Right kidney (tissue), 1 donor: ENCODE results near the gene SLC12A3.

Source experiments
- DNase-seq: peaks from one replicate; pipeline ENCODE4 v3.0.0-alpha.2; 2016

The SLC12A3 gene

DNA sequence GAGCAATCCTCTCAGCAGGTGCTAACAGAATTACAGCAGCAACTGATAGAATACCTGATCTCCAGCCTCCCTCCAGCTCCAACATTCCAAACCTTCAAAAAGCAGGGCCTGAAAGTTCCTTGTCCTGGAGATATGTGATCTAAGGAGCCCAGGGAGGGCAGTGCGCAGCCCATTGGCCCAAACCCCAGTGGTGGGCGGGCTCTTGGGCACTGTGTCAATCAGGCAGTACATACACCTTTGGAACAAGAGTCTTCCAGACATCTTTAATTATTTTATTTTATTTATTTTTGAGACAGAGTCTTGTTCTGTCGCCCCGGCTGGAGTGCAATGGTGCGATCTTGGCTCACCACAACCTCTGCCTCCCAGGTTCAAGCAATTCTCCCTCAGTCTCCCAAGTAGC is 24.2 kb downstream of the SLC12A3 start:
- no peak for DNase-seq

DNA sequence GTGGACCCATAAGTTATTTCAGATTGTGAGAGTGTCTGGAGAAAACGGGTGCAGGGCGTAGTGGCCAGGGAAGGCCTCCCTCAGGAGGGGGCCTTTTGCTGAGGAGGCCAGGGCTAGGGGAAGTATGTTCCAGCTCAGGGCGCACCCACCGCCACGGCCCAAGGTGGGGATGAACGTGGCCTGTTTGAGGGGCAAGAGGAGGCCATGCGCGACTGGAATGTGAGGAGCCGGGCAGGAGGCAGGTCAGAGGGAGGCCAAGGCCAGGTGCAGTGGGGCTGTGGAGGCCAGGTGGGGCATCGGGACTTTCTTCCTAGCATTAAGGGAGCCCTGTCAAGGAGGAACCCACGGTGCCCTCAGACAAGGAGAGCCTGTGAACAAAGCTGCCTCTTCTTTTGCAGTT is 26.7 kb downstream of the SLC12A3 start:
- DNase-seq, result no peak

DNA sequence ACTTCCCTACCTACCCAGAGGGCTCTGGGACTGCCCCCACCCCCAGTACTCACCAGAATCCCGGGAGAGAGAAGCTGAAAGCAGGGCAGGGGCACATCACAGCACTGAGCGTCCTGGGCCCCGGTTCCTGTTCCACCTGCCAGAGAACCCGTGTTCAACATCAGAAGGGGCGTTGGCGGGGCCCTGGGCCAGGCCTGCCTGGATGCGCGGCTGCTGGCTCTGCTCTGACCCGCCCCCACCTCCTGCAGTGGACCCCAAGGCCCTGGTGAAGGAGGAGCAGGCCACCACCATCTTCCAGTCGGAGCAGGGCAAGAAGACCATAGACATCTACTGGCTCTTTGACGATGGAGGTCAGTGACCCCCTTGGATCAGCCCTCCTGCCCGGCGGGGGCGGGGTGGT is 27.7 kb downstream of the SLC12A3 start:
- no peak for DNase-seq

DNA sequence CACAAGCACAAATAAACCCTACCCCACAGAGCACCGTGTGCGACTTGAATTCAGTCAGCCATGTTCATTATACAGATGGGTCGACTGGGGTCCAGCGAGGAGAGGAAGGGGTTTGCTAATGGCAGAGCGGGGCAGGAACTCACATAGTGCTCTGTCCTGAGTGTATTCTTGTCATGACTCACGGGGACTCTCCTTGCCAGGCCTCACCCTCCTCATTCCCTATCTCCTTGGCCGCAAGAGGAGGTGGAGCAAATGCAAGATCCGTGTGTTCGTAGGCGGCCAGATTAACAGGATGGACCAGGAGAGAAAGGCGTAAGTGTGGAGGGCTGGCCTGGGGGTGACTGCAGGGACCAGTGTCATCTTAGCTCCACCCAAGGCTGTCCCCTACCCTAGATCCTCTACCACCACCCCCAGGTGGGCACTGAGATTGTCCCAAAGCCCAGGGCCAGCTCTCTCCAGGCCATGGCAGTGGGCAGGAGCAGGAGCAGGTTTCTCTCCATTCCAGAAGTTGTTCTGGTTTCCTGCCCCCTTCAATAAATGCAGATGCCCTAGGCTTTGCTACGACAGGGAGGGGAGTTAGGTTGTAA is 29.4 kb downstream of the SLC12A3 start:
- DNase-seq, result no peak

DNA sequence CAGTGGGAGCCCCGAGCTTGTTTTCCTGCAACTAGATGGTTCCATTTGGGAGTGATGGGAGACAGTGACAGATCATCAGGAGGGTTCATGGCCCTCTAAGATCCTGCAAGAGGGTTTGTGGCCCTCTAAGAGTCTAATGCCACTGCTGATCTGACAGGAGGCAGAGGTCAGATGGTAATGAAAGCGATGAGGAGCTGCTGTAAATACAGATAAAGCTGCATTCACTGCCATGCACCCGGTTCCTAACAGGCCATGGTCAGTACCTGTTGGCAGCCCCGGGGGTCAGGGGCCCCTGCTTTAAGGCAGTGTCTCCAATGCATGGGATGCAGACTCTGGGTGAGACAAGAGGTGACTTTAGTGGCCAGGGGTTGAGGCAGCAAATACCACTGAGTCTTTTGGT is 30.8 kb downstream of the SLC12A3 start:
- DNase-seq, result no peak

DNA sequence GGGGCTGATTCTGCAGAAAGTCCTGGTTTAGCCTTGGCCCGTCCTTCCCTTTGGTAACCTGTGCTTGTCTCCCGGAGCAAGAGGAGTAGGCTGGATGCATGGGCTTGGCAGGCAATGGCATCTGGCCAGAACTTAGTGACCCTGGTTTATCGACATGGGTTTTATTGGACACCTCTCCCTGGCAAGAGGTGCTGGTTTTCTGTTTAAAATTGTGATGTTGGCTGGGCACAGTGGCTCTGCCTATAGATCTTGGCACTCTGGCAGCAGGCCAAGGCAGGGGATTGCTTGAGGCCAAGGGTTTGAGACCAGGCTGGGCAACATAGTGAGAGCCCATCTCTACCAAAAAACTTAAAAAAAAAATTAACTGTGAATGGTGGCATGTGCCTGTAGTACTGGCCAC is 31.2 kb downstream of the SLC12A3 start:
- no peak for DNase-seq

DNA sequence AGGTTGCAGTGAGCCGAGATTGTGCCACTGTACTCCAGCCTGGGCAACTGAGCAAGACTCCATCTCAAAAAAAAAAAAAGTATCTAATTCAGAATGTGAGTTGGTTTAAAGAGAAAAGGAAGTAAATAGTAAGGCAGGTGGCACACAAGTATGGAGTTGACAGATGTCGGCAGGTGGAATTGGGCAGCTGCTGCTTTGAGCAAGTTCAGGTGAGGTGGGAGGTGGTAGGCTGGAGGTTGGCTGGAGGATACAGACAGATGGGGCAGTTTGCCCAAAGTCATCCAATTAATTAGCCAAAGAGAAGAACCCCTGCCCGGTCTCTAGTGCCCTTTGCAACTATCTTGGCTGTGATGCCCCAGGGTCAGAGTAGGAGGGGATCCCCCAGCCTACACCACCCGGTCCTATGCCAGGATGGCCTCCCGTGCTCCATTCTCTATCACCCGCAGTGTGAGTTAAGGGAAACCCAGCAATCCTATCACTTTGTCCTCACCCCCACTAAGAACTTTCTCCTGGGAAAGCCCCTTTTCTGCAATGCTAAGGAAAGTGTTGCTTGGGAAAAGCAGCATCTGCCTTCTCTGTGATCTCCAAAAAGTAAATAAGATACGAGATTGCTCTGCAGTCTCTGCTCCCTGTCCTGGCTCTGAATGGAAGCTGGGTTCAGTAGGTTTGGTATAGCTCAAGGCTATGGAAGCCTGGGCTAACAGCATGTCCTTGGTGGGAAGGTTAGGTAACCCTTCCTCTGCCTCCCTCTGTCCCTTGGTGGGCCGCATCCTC is 32.2 kb downstream of the SLC12A3 start:
- no peak for DNase-seq

DNA sequence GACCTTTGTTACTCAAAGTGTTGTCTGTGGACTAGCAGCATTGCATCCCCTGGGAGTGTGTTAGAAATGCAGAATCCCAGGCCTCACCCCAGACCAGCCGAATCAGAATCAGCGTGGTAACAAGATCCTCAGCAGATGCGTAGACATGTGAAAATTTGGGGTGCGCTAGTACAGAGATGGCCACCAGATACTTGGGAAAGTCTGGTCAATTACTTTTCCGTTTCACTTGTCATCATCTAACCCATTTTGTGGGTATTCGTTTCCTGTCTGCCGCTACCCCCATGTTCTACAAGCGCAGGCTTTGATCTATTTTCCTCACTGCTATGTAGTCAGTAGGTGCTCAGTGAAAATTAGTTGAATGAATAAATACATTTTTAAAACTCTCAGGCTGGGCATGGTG is 33.8 kb downstream of the SLC12A3 start:
- no peak for DNase-seq

DNA sequence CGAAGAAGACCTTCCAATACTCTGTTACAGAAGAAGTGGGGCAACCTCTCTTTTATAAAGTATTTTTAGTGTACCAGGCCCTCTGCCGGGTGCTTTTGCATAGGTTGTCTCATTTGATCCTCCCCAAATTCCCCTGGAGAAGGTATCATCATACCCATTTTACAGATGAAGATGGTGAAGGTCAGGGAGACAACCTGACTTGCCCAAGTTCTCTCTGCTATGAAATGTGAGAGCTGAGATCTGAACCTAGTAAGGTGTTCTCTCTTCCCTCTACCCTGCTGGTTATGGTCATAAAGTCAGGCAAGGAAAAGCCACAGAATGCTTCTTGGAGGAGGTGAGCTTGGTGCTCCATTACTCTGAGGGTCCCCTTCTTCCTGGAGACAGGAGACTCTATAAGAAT is 38.9 kb downstream of the SLC12A3 start:
- no peak for DNase-seq

DNA sequence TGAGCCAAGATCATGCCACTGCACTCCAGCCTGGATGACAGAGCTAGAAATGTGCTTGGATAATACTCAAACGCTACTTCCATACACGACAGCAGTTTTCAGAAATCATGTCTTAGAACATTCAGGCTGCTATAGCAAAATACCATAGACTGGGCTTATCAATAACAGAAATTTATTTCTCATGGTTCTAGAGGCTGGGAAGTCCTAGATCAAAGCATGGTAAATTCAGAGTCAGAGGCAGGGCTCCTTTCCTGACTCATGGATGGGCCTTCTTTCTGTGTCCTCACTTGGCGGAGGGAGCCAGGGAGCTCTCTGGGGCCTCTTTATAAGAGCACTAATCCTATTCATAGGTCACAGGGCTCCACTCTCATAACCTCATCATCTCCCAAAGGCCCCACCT is 42.4 kb downstream of the SLC12A3 start:
- no peak for DNase-seq

DNA sequence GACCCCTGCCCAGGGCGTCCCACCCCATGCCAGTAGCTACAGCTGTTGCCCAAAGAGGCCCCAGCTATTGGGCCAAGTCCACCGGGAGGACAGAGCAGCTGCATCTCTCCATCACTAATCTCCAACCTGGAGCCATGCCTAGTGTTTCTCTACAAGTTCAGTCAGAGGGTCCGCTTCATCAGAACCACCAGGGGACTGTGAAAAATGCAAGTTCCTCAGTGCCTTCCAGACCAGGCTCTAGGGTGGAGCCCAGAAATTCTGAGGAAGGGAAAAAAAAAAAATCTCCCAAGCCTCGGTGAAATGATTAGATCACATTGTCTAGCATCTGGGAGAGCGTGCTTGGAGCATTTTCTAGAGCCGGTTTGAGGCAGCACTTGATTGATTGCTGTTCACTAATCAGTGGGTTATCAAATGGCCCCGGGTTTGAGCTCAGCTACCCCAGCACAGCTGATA is 44.5 kb downstream of the SLC12A3 start:
- no peak for DNase-seq

DNA sequence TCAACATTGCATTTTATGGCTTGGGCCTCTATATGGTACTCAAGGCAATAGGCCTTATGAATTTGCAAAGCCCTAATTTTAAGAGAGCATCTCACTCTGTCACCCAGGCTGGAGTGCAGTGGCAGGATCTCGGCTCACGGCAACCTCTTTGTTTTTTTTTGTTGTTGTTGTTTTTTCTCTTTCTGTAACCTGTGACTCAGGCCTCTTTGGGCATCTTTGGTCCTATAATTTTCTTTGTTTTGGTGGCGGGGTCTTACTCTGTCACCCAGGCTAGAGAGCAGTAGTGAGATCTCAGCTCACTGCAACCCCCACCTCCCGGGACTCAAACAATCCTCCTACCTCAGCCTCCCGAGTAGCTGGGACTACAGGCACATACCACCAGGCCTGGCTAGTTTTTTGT is 45.1 kb downstream of the SLC12A3 start:
- DNase-seq, result no peak

DNA sequence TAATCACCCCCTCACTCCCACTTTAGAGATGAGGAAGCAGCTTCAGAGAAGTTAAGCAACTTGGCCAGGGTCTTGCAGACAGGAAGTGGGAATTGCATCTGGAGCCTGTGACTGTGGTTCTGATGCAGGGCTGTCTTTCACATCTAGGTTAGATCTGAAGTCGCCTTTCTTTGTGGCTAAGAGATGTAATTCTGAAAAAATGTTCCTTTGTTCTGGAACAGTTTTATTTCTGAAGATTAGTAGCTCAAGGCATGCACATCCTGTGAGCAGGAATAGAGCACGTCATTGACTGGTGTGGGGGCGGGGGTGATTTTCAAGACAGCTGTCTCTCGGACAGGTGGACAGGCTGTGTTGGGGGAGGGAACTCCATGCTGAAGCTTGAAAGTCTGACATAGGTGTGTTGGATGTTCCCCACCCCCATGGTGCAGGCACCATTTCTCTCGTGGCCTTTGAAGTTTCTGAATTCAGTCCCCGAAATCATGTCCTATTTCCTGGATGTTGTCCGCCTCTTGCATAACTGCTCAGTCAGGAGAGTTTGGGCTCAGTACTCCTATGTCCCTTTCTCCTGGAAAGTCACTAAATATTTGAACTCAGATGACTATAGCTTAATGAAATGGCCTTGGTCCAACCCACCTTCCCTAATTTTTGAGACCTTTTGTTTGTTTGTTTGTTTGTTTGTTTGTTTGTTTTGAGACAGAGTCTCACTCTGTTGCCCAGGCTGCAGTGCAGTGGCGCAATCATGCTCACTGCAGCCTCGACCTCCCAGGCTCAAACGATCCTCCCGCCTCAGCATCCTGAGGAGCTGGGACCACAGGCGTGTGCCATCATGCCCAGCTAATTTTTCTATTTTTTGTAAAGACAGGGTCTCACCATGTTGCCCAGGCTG is 45.9 kb downstream of the SLC12A3 start:
- no peak for DNase-seq

DNA sequence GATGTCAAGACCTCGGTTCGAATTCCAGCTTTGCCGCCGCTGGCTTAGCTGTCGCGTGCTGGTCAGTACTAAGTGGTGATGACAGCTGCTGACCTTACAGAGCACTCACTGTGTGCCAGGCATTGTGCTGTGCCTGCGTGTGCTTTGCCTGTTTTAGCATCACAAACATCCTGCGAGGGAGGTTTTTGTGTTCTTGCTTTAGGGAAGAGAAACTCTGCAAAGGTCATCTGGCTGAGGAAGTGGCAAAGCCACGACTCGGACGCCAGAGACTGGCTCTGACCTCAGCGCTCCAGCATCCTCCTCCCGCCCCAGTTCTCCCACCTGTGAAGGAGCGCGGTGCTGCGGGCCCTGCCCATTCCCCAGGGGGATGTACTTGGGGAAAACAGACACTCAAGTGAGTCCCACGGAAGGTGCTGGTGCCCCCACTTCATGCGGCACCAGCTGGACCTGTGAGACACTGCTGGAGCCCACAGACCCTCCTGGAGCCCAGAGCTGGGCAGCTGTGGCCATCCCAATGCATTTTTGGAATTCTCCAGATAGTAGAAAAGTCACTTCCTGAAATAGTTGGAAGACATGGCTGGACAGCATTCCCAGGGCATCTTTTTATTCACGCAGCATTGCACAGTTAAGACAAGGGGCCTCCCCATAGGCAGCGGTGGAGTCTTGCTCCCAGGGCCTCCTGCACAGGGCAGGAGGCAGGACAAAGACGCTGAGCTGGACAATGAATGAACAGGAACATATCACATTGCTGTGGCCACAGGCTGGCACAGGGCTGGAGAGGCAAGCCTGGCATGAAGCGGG is 47.0 kb downstream of the SLC12A3 start:
- no peak for DNase-seq

DNA sequence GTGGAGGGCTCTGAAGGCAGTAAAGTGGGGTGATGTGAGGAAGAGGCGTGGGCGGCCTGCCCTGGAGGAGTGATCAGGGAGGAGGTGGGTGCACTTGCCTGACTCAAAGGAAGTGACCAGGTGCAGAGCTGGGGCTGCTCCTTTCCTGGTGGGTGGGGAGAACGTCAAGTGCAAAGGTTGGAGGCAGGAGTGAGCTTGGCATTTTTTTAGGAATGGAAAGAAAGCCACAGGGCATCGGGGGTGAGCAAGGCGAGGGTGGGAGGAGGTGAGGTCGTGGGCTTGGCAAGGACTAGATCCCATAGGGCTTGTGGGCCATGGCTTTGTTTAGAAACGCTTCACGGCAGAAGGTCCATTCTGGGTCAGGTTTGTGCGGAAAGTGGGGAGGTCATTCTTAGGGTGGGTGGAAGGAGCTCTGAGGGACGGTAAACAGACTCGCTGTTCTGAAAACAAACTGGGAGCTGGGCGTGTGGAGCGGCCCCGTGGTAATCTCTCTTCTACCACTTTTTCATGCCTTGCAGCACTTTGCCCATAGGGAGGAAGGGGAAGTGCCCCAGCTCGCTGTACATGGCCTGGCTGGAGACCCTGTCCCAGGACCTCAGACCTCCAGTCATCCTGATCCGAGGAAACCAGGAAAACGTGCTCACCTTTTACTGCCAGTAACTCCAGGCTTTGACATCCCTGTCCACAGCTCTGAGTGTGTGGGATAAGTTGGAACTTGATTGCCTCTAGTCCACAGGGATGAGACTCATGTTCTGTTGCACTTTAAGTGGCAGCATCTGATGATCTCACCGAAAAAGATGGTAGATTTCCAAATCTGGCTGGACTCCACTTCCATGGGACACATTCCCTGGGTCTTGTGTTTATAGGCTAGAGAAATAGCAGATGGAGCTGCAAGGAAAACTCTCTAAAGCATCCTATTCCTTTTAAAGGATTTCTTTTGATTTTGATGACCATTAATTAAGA is 48.0 kb downstream of the SLC12A3 start:
- no peak for DNase-seq

DNA sequence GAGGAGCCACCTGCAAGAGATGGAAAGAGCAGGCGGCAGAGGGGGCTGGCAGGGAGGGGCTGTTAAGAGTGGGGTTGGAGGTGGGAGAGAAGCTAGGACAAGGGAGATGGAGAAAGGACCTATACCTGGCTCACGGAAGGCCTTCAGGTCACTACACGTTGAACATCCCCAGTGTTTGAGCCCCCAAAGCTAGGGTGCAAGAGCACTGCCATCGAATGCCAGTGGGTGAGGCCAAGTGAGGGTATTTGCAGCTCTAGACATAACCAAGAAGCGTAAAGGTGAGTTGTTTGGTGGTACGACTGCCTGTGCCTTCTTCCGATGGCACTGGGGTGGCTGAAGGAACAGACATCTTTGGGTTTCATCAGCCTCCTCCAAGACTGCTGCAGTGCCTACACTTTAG is 49.9 kb downstream of the SLC12A3 start:
- no peak for DNase-seq

DNA sequence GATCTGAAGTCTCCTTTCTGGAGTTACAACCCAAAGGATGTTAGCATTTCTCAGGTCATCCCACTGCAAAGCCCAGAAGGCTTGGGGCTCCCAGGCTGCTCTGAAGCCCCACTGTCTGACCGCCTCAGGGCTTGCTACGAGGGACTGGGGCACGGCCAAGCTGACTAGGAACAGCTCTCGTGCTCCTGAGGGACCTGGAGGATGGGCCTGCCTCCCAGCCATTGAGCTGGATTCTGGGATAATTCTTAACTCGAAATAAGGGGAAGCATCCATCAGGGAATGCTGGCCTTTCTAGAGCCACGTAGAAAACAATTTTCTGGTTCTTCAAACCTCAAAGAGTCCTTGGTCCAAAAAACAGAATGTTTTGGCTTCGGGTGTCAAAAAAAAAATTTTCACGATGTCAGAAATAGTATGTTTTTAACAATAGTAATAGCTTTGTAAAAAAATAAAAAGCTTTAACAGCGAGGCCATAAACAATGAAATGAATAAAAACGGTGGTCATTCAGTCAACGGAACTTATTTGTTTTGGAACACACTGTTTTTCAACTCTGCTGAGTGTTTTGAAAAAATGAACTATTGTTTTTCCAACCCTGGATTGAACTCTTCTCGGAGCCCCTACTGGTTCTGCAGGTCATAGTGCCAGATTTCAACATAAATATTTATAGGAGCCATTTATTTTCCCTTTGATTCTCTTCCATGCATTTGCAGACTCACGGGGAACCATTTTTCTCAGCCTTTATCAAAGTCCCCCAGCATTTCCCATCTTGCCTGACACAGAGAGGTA is 50.5 kb downstream of the SLC12A3 start:
- DNase-seq, result peak; percentile 50

DNA sequence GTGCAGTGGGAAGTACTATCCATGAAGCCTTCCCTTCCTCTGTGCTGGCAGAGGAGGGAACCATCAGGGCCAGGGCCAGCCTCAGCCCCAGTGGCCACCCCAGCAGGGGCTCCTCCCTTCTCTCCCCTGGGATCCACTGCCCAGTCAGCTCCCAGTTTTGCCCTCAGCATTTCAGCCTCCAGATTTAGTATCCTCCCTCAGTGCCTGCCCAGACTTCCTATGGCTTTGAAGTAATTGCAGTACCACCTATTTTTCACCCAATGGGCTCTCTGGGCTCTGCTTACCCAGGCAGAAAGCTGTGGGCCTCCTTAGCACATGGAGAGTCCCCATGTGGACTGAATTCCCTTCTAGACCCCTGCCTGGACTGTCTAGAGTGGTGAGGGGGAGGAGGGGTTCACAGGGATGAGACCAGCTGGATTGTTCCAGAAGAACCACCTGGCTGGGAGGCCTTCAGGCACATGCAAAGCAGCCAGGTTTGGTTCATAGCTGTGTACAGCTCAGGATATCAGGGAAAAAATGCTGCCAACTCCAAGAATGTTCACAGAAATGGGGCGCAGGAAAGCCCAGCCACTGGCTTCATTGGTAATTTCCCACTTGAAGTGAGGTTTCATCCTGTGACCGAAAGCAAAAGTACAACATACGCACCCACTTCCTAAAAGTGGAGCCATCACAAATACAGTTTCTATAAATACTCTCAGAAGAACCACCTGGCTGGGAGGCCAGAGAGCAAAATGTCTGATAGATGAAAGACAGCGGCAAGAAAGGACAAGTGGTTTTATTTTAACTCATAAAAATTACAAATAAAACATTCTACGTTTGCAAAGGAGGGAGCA is 51.8 kb downstream of the SLC12A3 start:
- no peak for DNase-seq

DNA sequence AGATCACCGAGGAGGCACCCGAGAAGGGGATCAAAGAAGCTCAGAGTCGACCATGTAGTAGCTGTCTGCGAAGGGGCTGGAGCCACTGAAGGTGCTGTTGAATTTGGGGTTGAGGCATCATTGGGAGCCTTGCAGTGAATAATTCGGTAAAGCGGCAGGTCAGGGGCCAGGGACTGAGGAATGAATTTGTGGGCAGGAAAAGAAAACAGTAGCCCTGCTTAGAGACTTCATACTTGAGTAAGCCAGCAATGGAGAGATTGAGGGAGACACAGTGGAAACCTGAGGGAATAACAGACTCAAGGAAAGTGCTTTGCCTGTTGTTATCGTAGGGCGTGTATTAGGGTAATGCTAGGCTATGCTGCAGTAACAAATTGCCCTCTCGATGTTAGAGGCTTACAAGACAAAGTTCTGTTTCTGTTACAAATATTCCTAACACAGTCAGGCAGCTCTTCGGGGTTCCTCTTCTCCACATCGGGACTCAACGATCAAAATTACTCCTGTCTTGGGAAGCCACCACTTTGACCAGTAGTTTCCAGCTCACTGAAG is 53.5 kb downstream of the SLC12A3 start:
- no peak for DNase-seq
